ENCODE data around the gene MCM7. TPM values are rescaled to one million over a fixed set of nuclear protein-coding genes. Genes with fewer than 3 reads are reported as not detected.

MCM7 gene
- total RNA-seq, 1 donor from 2014 or later: 206 TPM

- DNase-seq (ENCODE audit: low spot score): no peak
- Histone ChIP-seq H3K9ac (no peak overlapping the region), H2AFZ (replicated peaks) (no peak overlapping the region), H3K36me3 (no peaks in the 10 kb centered on the region), H3K79me2 (ENCODE audit: low read depth) (peaks cover 37% of the 10 kb centered on the region), H3K9me3 (ENCODE audit: low read depth) (no peaks in the 10 kb centered on the region), H4K20me1 (ENCODE audit: low read depth) (no peaks in the 10 kb centered on the region), H3K27ac (no peak overlapping the region), H3K4me3 (peak overlapping the region; percentile 99), H3K4me1 (peaks cover 12% of the 10 kb centered on the region), H3K27me3 (no peaks in the 10 kb centered on the region), H3F3A (ENCODE audit: low read depth) (peaks cover 31% of the 10 kb centered on the region), H3K4me2 (peak overlapping the region; percentile 84)
- Mint-ChIP-seq H3K9me3 (no peaks in the 10 kb centered on the region), H3K27ac (no peak overlapping the region), H3K4me3 (peak overlapping the region; percentile 99), H3K36me3 (peaks cover 15% of the 10 kb centered on the region), H3K27me3 (ENCODE audit: insufficient read depth, low read depth) (peaks cover 4% of the 10 kb centered on the region), H3K4me1 (peaks cover 26% of the 10 kb centered on the region)
- TF ChIP-seq EZH2phosphoT487 (IDR thresholded peaks at IDR 0.05) (no peak), CTCF (IDR thresholded peaks at IDR 0.05) (no peak), EZH2 (IDR thresholded peaks at IDR 0.05) (no peak)
Observed at GRCh38 chr7:100120733-100121036, 19.5 kb upstream of the MCM7 start.

GRCh38 chr7:100119970-100120732 is 19.0 kb upstream of the MCM7 start:
- Histone ChIP-seq H3K36me3 (no peaks in the 10 kb centered on the region), H3K9me3 (ENCODE audit: low read depth) (no peaks in the 10 kb centered on the region), H4K20me1 (ENCODE audit: low read depth) (no peaks in the 10 kb centered on the region), H3K27ac (no peak overlapping the region), H3K4me3 (peak overlapping the region; percentile 99), H2AFZ (replicated peaks) (peak overlapping the region; percentile 96), H3K4me1 (peaks cover 12% of the 10 kb centered on the region), H3K27me3 (no peaks in the 10 kb centered on the region), H3F3A (ENCODE audit: low read depth) (peaks cover 26% of the 10 kb centered on the region), H3K79me2 (ENCODE audit: low read depth) (peaks cover 34% of the 10 kb centered on the region), H3K9ac (peak overlapping the region; percentile 11), H3K4me2 (peak overlapping the region; percentile 84)
- H3K27me3 Mint-ChIP-seq (ENCODE audit: insufficient read depth, low read depth): peaks cover 4% of the 10 kb centered on the region
- H3K36me3 Mint-ChIP-seq: peaks cover 15% of the 10 kb centered on the region
- peak; percentile 86 for DNase-seq (ENCODE audit: low spot score)
- peak overlapping the region; percentile 100 for H3K27ac Mint-ChIP-seq
- TF ChIP-seq EZH2phosphoT487 (IDR thresholded peaks at IDR 0.05) (no peak), CTCF (IDR thresholded peaks at IDR 0.05) (no peak), EZH2 (IDR thresholded peaks at IDR 0.05) (no peak)
- H3K9me3 Mint-ChIP-seq: no peaks in the 10 kb centered on the region
- H3K4me3 Mint-ChIP-seq: peak overlapping the region; percentile 99
- peaks cover 22% of the 10 kb centered on the region for H3K4me1 Mint-ChIP-seq

GRCh38 chr7:100119072-100119969 is 18.1 kb upstream of the MCM7 start, which contains the start of the genes CNPY4 and TAF6:
TSS of gene CNPY4 (plus strand) at chr7:100119634. CDS start at chr7:100119745, 111 bp downstream.
TSS of gene TAF6 (minus strand) at chr7:100119358. CDS start at chr7:100114209, 5,149 bp downstream.
- Histone ChIP-seq H3K27me3 (no peaks in the 10 kb centered on the region), H3K27ac (peak within 1 kb of the TSS; percentile 98), H3K4me1 (peaks cover 12% of the 10 kb centered on the region), H3K4me3 (peak within 1 kb of the TSS; percentile 99), H3K36me3 (no peaks in the 10 kb centered on the region), H4K20me1 (ENCODE audit: low read depth) (no peaks in the 10 kb centered on the region), H3K9me3 (ENCODE audit: low read depth) (no peaks in the 10 kb centered on the region), H3F3A (ENCODE audit: low read depth) (peaks cover 23% of the 10 kb centered on the region), H2AFZ (replicated peaks) (peak within 1 kb of the TSS; percentile 96), H3K79me2 (ENCODE audit: low read depth) (peaks cover 34% of the 10 kb centered on the region), H3K9ac (peak within 1 kb of the TSS; percentile 89), H3K4me2 (peak within 1 kb of the TSS; percentile 84)
- peak; percentile 98 for DNase-seq (ENCODE audit: low spot score)
- no peak for TF ChIP-seq CTCF (IDR thresholded peaks at IDR 0.05)
- TF ChIP-seq EZH2phosphoT487 (IDR thresholded peaks at IDR 0.05): no peak
- Mint-ChIP-seq H3K36me3 (peaks cover 10% of the 10 kb centered on the region), H3K27me3 (ENCODE audit: insufficient read depth, low read depth) (peaks cover 4% of the 10 kb centered on the region), H3K9me3 (no peaks in the 10 kb centered on the region), H3K4me1 (peaks cover 17% of the 10 kb centered on the region), H3K27ac (peak within 1 kb of the TSS; percentile 100), H3K4me3 (peak within 1 kb of the TSS; percentile 99)

All from neural progenitor cell (in vitro differentiated cells).